ENCODE results near the gene AFAP1.

GRCh38 chr4:7841071-7841470 is 98.6 kb downstream of the AFAP1 start:
- TF ChIP-seq POLR2A (IDR thresholded peaks at IDR 0.05; ENCODE audit: control extremely low read depth in 1 of 2, low read depth in 2 of 2, low read length in 2 of 2) (no peak), CEBPB (IDR thresholded peaks at IDR 0.05; ENCODE audit: low read depth, low read length) (no peak), TBP (IDR thresholded peaks at IDR 0.05; ENCODE audit: low read depth, low read length) (no peak), CTCF (IDR thresholded peaks at IDR 0.05; ENCODE audit: control extremely low read depth in 1 of 3, insufficient read depth in 1 of 3, low read depth in 1 of 3, low read length in 3 of 3) (no peak), EP300 (IDR thresholded peaks at IDR 0.05; ENCODE audit: borderline replicate concordance in 1 of 2, low read depth in 2 of 2, low read length in 2 of 2) (no peak), EZH2 (IDR thresholded peaks at IDR 0.05; ENCODE audit: low read depth, low read length, severe bottlenecking) (no peak), CBX5 (IDR thresholded peaks at IDR 0.05; ENCODE audit: low read depth, low read length) (no peak)

Measured in H1 (cell line).